ENCODE data around the gene DMRTB1. TPM values are rescaled to one million over a fixed set of nuclear protein-coding genes. Genes with fewer than 3 reads are reported as not detected.

DMRTB1 gene
- total RNA-seq, 4 donors from 2014 or later, result not detected

- no peak for TF ChIP-seq CTCF (IDR thresholded peaks at IDR 0.05; ENCODE audit: low read depth)
Measured at GRCh38 chr1:53438427-53439336, 20.5 kb upstream of the DMRTB1 start.

- TF ChIP-seq CTCF (IDR thresholded peaks at IDR 0.05; ENCODE audit: low read depth), result no peak
Measured at GRCh38 chr1:53439337-53440207, 19.6 kb upstream of the DMRTB1 start.

- TF ChIP-seq CTCF (IDR thresholded peaks at IDR 0.05; ENCODE audit: low read depth), result no peak
Measured at GRCh38 chr1:53440633-53441032, 18.6 kb upstream of the DMRTB1 start.

DNA sequence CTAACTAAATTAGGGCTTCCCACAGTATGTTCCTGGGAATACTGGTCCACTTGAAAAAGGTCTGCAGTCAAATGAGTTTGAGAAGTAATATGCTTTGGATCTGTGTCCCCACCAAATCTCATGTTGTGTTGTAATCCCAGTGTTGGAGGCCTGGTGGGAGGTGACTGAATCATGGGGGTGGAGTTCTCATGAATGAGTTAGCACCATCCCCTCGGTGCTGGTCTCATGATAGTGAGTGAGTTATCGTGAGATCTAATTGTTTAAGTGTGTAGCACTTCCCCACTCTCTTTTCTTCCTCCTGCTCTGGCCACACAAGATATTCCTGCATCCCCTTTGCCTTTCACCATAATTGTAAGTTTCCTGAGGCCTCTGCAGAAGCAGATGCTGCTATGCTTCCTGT, 16.9 kb upstream of the DMRTB1 start:
- no peak for TF ChIP-seq CTCF (IDR thresholded peaks at IDR 0.05; ENCODE audit: low read depth)

- TF ChIP-seq CTCF (IDR thresholded peaks at IDR 0.05; ENCODE audit: low read depth), result no peak
Measured at GRCh38 chr1:53446051-53446450, 13.1 kb upstream of the DMRTB1 start.

DNA sequence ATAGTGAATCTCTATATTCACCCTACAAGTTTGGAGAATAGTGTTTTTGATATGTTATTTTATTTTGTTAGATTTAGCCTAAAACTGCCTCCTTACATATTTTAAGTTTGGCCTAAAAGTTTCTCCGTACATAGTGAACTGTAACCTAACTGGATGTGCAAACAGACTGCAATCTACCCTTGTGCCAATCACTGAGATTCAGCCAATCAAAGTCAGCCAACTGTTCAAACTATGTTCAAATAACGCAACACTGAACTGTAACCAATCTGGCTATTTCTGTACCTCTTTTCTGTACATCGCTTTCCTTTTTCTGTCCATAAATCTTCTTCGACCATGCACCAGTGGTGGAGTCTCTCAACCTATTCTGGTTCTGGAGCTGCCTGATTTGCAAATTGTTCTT, 11.8 kb upstream of the DMRTB1 start:
- TF ChIP-seq CTCF (IDR thresholded peaks at IDR 0.05; ENCODE audit: low read depth), result no peak

DNA sequence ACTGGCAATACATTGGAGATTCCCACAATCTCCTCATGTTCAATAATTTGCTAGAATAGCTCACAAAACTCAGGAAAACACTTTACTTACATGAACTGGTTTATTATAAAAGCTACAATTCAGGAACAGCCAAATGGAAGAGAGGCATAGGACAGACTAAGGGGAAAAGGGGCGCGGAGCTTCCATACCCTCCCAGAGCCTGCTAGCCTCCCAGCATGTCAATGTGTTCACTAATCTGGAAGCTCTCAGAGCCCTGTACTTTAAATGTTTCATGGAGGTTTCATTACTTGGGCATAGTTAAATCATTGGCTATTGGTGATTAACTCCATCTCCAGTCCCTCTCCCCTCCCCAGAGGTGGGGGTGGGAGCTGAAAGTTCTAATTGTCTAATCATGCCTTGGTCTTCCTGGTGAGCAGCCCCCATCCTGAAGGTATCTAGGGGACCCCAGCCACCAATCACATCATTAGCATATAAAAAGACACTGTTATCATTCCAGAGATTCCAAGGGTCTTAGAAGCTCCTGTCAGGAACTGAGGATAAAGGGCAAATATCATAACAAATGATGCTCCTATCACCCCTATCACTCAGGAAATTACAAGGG, 10.9 kb upstream of the DMRTB1 start:
- TF ChIP-seq CTCF (IDR thresholded peaks at IDR 0.05; ENCODE audit: low read depth), result no peak

Data from subcutaneous adipose tissue (tissue), 4 donors.